Uterus (tissue), 2 donors: ENCODE data around the gene GSTA2.

ENCODE experiments used
- POLR2A ChIP-seq, 2 donors: fragments of 450-650 bp; IDR thresholded peaks; one replicate each; pipeline ENCODE4 v1.6.1; 2016; ENCODE audit warnings: antibody characterized with exemption in 2 of 2, mild to moderate bottlenecking in 1 of 2, moderate library complexity in 1 of 2
- TF ChIP-seq, protein P1 (sequence below), 4 experiments: fragments of 200-600 bp in 2 of 4; fragments of 450-650 bp in 2 of 4; sonication (generic) in 2 of 4; IDR thresholded peaks; one replicate each; pipeline ENCODE4 v1.5.1; 2016 to 2019; ENCODE audit warnings: antibody characterized with exemption in 4 of 4, mild to moderate bottlenecking in 2 of 4, moderate library complexity in 1 of 4

DNA sequence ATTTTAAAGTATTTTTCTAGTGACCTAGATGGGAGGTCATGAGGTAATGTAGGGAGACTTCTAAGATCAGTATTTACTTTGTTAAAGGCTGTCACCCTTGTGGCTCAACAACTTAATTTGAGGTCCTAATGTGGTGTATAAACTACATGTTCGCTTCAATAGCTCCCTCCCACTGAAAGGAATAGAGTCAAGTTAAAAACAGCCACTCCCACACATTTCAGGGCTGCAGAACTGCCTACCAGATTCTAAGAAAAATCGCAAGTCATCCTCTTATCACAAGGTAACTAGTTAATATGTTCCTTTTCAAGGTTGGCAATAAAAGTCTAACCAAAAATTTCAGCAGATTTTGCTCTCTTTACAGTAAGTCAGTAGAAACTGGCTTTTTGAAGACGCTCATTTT lies 25.2 kb upstream of the GSTA2 start:
- TF ChIP-seq, protein P1, sequence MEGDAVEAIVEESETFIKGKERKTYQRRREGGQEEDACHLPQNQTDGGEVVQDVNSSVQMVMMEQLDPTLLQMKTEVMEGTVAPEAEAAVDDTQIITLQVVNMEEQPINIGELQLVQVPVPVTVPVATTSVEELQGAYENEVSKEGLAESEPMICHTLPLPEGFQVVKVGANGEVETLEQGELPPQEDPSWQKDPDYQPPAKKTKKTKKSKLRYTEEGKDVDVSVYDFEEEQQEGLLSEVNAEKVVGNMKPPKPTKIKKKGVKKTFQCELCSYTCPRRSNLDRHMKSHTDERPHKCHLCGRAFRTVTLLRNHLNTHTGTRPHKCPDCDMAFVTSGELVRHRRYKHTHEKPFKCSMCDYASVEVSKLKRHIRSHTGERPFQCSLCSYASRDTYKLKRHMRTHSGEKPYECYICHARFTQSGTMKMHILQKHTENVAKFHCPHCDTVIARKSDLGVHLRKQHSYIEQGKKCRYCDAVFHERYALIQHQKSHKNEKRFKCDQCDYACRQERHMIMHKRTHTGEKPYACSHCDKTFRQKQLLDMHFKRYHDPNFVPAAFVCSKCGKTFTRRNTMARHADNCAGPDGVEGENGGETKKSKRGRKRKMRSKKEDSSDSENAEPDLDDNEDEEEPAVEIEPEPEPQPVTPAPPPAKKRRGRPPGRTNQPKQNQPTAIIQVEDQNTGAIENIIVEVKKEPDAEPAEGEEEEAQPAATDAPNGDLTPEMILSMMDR (IDR thresholded peaks at IDR 0.05): no peak
- TF ChIP-seq POLR2A (IDR thresholded peaks at IDR 0.05): no peak
